Measurements from ENCODE around the gene AGBL1. TPM values are rescaled to one million over a fixed set of nuclear protein-coding genes. Genes with fewer than 3 reads are reported as not detected.

The AGBL1 gene
- polyA plus RNA-seq, 1 experiment, result not detected

DNA sequence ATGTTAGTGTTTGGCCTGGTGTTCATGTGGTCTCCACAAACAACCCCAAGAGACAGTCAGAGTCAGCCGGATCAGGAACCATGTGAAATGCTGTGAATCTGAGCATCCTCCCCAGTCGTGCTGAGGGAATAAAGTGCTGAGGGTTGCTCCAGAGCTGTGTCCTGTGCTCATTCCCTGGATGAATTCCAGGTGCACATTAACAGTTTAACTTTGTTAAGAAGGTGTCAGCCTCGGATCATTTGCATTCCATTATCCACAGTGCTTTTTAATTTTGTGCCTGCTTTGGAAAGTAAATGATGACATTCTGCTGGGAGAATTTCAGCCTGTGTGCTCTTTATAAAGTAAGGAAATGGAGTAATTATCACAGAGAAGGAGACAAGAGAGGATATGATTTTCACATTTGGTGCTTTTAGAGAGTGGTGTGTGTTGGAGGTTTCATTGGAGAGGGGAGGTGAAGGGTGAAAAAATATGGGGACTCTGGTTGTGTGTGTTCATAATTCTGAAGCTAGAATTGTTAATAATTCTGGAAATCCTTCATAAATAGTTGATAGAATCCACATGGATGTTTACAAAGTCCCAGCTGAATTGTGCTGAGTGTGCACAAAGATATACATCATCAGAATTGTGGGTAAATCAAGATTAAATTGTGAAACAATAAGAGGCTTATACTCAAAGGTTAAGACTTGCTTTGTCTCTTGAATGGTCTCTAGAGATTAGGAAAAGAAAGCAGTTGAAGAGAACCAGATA is 621.4 kb downstream of the AGBL1 start:
- TF ChIP-seq, protein P1, sequence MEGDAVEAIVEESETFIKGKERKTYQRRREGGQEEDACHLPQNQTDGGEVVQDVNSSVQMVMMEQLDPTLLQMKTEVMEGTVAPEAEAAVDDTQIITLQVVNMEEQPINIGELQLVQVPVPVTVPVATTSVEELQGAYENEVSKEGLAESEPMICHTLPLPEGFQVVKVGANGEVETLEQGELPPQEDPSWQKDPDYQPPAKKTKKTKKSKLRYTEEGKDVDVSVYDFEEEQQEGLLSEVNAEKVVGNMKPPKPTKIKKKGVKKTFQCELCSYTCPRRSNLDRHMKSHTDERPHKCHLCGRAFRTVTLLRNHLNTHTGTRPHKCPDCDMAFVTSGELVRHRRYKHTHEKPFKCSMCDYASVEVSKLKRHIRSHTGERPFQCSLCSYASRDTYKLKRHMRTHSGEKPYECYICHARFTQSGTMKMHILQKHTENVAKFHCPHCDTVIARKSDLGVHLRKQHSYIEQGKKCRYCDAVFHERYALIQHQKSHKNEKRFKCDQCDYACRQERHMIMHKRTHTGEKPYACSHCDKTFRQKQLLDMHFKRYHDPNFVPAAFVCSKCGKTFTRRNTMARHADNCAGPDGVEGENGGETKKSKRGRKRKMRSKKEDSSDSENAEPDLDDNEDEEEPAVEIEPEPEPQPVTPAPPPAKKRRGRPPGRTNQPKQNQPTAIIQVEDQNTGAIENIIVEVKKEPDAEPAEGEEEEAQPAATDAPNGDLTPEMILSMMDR (IDR thresholded peaks at IDR 0.05; ENCODE audit: insufficient read depth, low read depth, low read length), result no peak
- Histone ChIP-seq H3K27me3 (ENCODE audit: control insufficient read depth, insufficient read depth, low read length) (no peaks in the 10 kb centered on the region), H3K36me3 (ENCODE audit: control insufficient read depth, insufficient read depth, low read length) (no peaks in the 10 kb centered on the region), H3K4me3 (ENCODE audit: low read depth, low read length) (no peak overlapping the region)
- no peak for DNase-seq (ENCODE audit: low read depth)
- CTCF ChIA-PET, result no interaction called here
- POLR2A ChIA-PET, result no interaction called here

DNA sequence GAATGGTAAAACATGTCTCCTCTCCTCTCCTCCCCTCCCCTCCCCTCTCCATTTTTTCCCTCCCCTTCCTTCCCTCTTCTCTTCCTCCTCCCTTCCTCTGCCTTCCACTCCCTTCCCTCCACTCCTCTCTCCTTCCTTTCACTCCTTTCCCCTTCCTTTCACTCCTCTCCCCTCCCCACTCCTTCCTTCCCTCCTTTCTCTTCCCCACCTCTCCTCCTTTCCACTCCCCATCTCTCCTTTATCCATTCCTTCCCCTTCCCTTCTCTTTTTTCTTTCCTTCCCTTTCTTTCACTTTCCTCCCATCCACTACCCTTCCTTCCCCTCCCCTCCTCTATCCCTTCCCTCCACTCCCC is 621.9 kb downstream of the AGBL1 start:
- CTCF ChIA-PET, result no interaction called here
- no peak for DNase-seq (ENCODE audit: low read depth)
- no peak overlapping the region for H3K4me3 ChIP-seq (ENCODE audit: low read depth, low read length)
- no peaks in the 10 kb centered on the region for H3K36me3 ChIP-seq (ENCODE audit: control insufficient read depth, insufficient read depth, low read length)
- POLR2A ChIA-PET, result no interaction called here
- TF ChIP-seq, protein P1 (IDR thresholded peaks at IDR 0.05; ENCODE audit: insufficient read depth, low read depth, low read length), result no peak
- no peaks in the 10 kb centered on the region for H3K27me3 ChIP-seq (ENCODE audit: control insufficient read depth, insufficient read depth, low read length)

- ChIA-PET CTCF (no interaction called here), POLR2A (no interaction called here)
- Histone ChIP-seq H3K4me3 (ENCODE audit: low read depth, low read length) (no peak overlapping the region), H3K27me3 (ENCODE audit: control insufficient read depth, insufficient read depth, low read length) (no peaks in the 10 kb centered on the region), H3K36me3 (ENCODE audit: control insufficient read depth, insufficient read depth, low read length) (no peaks in the 10 kb centered on the region)
- TF ChIP-seq, protein P1 (IDR thresholded peaks at IDR 0.05; ENCODE audit: insufficient read depth, low read depth, low read length), result no peak
- no peak for DNase-seq (ENCODE audit: low read depth)
Observed at GRCh38 chr15:86706813-86707212, 627.1 kb downstream of the AGBL1 start.

- Histone ChIP-seq H3K27me3 (ENCODE audit: control insufficient read depth, insufficient read depth, low read length) (no peaks in the 10 kb centered on the region), H3K36me3 (ENCODE audit: control insufficient read depth, insufficient read depth, low read length) (no peaks in the 10 kb centered on the region), H3K4me3 (ENCODE audit: low read depth, low read length) (no peak overlapping the region)
- ChIA-PET POLR2A (no interaction called here), CTCF (no interaction called here)
- TF ChIP-seq, protein P1 (IDR thresholded peaks at IDR 0.05; ENCODE audit: insufficient read depth, low read depth, low read length), result no peak
- no peak for DNase-seq (ENCODE audit: low read depth)
Observed at GRCh38 chr15:86711476-86711875, 631.8 kb downstream of the AGBL1 start.

DNA sequence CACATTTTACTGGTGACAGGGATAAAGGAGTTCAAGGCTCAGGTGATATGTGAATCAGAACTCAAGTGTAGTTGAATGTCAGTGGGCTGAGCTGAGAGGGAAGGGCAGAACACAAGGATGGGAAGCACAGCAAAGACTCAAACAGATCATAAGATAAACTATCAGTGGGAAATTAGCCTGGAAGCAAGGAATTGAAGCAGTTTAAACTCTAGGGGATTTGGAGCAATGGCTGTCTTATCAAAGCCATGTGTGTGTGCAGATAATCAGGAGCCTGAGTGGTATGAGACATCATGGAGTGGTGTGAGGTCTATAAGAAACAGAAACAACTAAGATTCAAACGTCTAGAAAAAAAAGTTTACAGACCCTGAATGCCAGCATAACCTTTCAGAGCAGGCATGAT is 634.6 kb downstream of the AGBL1 start:
- TF ChIP-seq, protein P1 (IDR thresholded peaks at IDR 0.05; ENCODE audit: insufficient read depth, low read depth, low read length), result no peak
- CTCF ChIA-PET, result interaction anchor here (0.5 kb wide), 1 partner anchor 393 kb away, joined by 3 read pairs; no protein-coding TSS in a partner anchor
- H3K4me3 ChIP-seq (ENCODE audit: low read depth, low read length), result no peak overlapping the region
- POLR2A ChIA-PET, result no interaction called here
- no peaks in the 10 kb centered on the region for H3K36me3 ChIP-seq (ENCODE audit: control insufficient read depth, insufficient read depth, low read length)
- no peak for DNase-seq (ENCODE audit: low read depth)
- H3K27me3 ChIP-seq (ENCODE audit: control insufficient read depth, insufficient read depth, low read length), result no peaks in the 10 kb centered on the region

Data from BJ (cell line).